Ovary (tissue), 3 donors: ENCODE measurements around the gene SLC22A23.

ENCODE experiments used
- CTCF ChIP-seq, 3 donors: fragments of 450-650 bp in 2 of 3; fragments of 200-600 bp in 1 of 3; IDR thresholded peaks; one replicate each; pipeline versions ENCODE4 v1.5.1 to v1.8.0; 2016 to 2022; ENCODE audit warnings: antibody characterized with exemption in 3 of 3, mild to moderate bottlenecking in 1 of 3
- EP300 ChIP-seq: sonication (generic); formaldehyde crosslinking; IDR thresholded peaks from one replicate; pipeline ENCODE4 v1.6.1; 2017; ENCODE audit warnings: antibody characterized with exemption
- donor health status: DM: no; HTN: no; CAD: no.

DNA sequence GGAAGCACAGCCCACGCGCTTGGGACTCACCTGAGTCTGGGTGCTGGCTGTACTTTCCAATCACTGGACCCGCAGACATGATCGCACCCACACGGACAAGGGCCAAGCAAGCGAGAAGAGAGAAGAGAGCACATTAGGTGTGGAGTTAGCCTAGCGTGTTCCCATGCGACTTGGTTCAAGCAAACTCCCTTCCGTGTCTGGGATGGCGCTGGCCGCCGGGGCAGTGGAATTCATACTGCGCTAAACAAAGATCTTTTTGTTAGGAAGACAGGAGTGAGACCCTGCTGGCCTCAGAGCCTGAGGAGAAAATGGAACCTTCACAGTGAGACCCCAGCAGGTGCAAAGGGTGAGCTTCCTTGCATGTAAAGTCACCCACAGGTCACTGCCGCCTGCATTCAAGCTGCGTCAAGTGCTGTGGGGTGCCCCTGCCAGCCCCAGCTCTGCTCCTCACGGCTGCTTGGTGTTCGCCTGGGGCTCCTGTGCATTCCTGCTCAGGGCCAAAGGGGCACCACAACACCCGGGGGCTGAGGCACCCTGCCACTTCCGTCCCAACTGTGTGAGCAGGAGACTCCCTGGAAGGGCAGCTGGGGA lies 171.7 kb downstream of the SLC22A23 start:
- TF ChIP-seq CTCF (IDR thresholded peaks at IDR 0.05) (no peak), EP300 (no peak)
